ENCODE measurements around the gene TBL3. TPM values are rescaled to one million over a fixed set of nuclear protein-coding genes. Genes with fewer than 3 reads are reported as not detected.
A peak's percentile ranks its signal among the peaks of the same experiment; 100 is the strongest.

TBL3 gene
- total and polyA plus RNA-seq, 9 of the 15 experiments (the other 6 are each of a cell fraction or from before 2014, with no cell fraction given) = 0.97 to 117 (median 24.5) TPM

DNA sequence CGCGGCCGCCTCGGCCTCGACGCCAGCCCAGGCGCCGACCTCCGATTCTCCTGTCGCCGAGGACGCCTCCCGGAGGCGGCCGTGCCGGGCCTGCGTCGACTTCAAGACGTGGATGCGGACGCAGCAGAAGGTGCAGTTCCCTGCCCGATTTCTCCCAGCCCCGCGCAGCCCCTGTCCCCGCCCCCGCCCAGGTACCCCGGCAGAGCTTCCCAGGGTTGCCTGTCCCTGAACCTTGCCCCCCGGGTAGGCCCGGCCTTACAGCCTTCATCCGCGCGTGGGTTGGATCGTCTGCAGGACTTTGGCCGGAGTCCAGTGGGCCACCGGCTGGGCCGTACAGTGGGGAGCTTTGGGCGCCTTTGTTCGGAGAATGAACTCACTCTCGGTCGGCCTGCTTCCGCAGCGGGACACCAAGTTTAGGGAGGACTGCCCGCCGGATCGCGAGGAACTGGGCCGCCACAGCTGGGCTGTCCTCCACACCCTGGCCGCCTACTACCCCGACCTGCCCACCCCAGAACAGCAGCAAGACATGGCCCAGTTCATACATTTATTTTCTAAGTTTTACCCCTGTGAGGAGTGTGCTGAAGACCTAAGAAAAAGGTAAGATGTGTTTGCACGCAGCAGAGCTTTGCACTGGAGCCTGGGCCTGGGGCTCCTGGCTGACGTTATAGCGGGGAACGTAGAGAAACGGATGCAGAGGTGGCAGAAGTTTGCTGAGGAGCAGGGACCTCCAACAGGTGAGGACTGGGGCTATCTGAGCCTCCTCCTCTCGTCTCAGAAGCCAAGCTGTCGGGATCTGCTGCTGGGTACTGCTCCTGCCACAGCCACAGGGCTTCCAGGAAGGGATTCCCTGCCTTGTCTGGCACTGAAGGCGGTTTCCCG is 12.7 kb downstream of the TBL3 start:
- H3K27ac ChIP-seq (ENCODE audit: extremely low read depth, low read depth, low read length) = peak overlapping the region; percentile 73
- FAIRE-seq (peak; percentile 65), ATAC-seq (peak; percentile 25), DNase-seq (ENCODE audit: extremely low read depth in 1 of 4, low spot score in 3 of 4) (peak; percentile 46 to 72 (median 64))
- H3K4me3 ChIP-seq = peak overlapping the region; percentile 70
- POLR2A ChIA-PET = interaction anchor here (0.6 to 10.2 kb wide), 8 partner anchors 8 to 32 kb away, joined by 3 to 103 read pairs (median 4); partner anchors contain the start of genes RNF151, RPS2 and TBL3
- H3K27me3 ChIP-seq (ENCODE audit: control insufficient read depth in 2 of 2, insufficient read depth in 2 of 2, low read length in 2 of 2) = no peaks in the 10 kb centered on the region
- BruUV-seq (replicated peaks) = TSS peak; percentile 68
- H3K79me2 ChIP-seq (ENCODE audit: control insufficient read depth, insufficient read depth, low read length) = peaks cover 16% of the 10 kb centered on the region
- intact Hi-C loops (cut with micrococcal nuclease) (no loop called here), in situ Hi-C loops (cut with MboI) (no loop called here)
- peaks cover 6 to 73% of the 10 kb centered on the region in 2 experiments; a peak in 4 of 5 replicates for H3K4me1 ChIP-seq (replicated peaks in 1 of 2; ENCODE audit: control insufficient read depth in 2 of 2, insufficient read depth in 2 of 2, low read length in 2 of 2)
- no peaks in the 10 kb centered on the region for H4K20me1 ChIP-seq (replicated peaks; ENCODE audit: control insufficient read depth, insufficient read depth, low read length)
- no peaks in the 10 kb centered on the region for H3K9me3 ChIP-seq (replicated peaks; ENCODE audit: control insufficient read depth, insufficient read depth, low read depth, low read length)
- peak overlapping the region; percentile 67 to 98 for H3K9ac ChIP-seq (ENCODE audit: insufficient read depth in 1 of 2, low read depth in 2 of 2, low read length in 2 of 2)
- H3K4me2 ChIP-seq (ENCODE audit: insufficient read depth, low read length) = peak overlapping the region; percentile 82
- peak overlapping the region; percentile 82 for H2AFZ ChIP-seq (ENCODE audit: low read depth, low read length)
- WGBS (ENCODE audit: insufficient coverage, low coverage, missing lambda C conversion rate) = 2% methylated on average over 47 of the region's 58 CpGs
- peaks cover 24% of the 10 kb centered on the region; the same call in 1 of the 3 replicates for H3K36me3 ChIP-seq (ENCODE audit: control insufficient read depth, insufficient read depth, low read length)
- no peaks in the 10 kb centered on the region for H3K9me1 ChIP-seq (ENCODE audit: control insufficient read depth, insufficient read depth, low read length)
- CTCF ChIA-PET (ENCODE audit: low intra/inter-chr PET ratio) = interaction anchor here (0.7 kb wide), 1 partner anchor 197 kb away, joined by 3 read pairs; no protein-coding TSS in a partner anchor
- TF ChIP-seq ZNF263 (CRISPR knock-in tag; IDR thresholded peaks at IDR 0.05; ENCODE audit: borderline replicate concordance) (peak; percentile 75), NFATC3 (IDR thresholded peaks at IDR 0.05) (no peak), HMGN3 (IDR thresholded peaks at IDR 0.05; ENCODE audit: borderline replicate concordance, extremely low read depth, insufficient read length, low read depth, low read length) (peak; percentile 37), CXXC5 (CRISPR knock-in tag; IDR thresholded peaks at IDR 0.05) (no peak), MED1 (CRISPR knock-in tag; IDR thresholded peaks at IDR 0.05; ENCODE audit: borderline replicate concordance) (0 out of 2 replicates have a peak, but pooled peaks have one; percentile 35), FOXJ2 (tag; IDR thresholded peaks at IDR 0.05) (0 out of 2 replicates have a peak, but pooled peaks have one; percentile 4), SIN3A (IDR thresholded peaks at IDR 0.05; ENCODE audit: borderline replicate concordance in 2 of 2, control insufficient read depth in 1 of 2, low read depth in 2 of 2, low read length in 2 of 2) (0 out of 4 replicates have a peak, but pooled peaks of 1 of the 2 experiments have one; percentile 17), NR2C2 (CRISPR knock-in tag; IDR thresholded peaks at IDR 0.05) (no peak), NR2C2 (tag; IDR thresholded peaks at IDR 0.05) (peak; percentile 96), PML (IDR thresholded peaks at IDR 0.05; ENCODE audit: low read length) (0 out of 2 replicates have a peak, but pooled peaks have one; percentile 3), FUS (optimal IDR thresholded peaks at IDR 0.05; ENCODE audit: low read depth, low read length) (no peak), SAP30 (IDR thresholded peaks at IDR 0.05; ENCODE audit: borderline replicate concordance, insufficient read depth, low read depth, low read length, poor library complexity, severe bottlenecking) (peak; percentile 26), KDM2B (CRISPR knock-in tag; IDR thresholded peaks at IDR 0.05) (0 out of 2 replicates have a peak, but pooled peaks have one; percentile 11), STAT5A (IDR thresholded peaks at IDR 0.05; ENCODE audit: borderline replicate concordance, low read length) (no peak), TBP (optimal IDR thresholded peaks at IDR 0.05; ENCODE audit: low read depth, low read length) (peak; percentile 4), FOSL1 (tag; conservative IDR thresholded peaks at IDR 0.05) (0 out of 2 replicates have a peak, but pooled peaks have one; percentile 1)
- TF ChIP-seq, protein P1, sequence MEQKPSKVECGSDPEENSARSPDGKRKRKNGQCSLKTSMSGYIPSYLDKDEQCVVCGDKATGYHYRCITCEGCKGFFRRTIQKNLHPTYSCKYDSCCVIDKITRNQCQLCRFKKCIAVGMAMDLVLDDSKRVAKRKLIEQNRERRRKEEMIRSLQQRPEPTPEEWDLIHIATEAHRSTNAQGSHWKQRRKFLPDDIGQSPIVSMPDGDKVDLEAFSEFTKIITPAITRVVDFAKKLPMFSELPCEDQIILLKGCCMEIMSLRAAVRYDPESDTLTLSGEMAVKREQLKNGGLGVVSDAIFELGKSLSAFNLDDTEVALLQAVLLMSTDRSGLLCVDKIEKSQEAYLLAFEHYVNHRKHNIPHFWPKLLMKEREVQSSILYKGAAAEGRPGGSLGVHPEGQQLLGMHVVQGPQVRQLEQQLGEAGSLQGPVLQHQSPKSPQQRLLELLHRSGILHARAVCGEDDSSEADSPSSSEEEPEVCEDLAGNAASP (IDR thresholded peaks at IDR 0.05) = no peak
